Effector CD4-positive, alpha-beta T cell (primary cell): ENCODE measurements around the gene SIPA1L3.

Experiments
- DNase-seq: peaks from one replicate; pipeline ENCODE4 v3.0.0-alpha.2; 2020

SIPA1L3 gene

DNA sequence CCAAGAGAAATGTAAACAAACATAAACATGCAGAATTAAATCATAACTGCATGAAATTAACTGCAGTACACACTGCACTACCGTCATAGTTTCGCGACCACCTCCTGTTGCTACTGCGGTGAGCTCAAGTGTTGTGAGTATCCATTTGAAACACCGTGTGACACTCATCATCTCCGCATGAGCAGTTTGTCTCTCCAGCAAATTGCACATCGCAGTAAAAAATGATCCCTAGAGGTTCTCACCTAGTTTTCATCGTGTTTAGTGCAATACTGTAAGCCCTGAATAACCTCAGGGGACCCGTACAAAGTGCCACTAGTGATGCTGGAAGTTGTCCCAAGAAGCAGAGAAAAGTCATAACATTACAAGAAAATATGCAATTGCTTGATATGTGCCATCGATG, 169.3 kb downstream of the SIPA1L3 start:
- DNase-seq: no peak

- DNase-seq: no peak
These were observed 171.4 kb downstream of the SIPA1L3 start for GRCh38 chr19:38078302-38078930.

DNA sequence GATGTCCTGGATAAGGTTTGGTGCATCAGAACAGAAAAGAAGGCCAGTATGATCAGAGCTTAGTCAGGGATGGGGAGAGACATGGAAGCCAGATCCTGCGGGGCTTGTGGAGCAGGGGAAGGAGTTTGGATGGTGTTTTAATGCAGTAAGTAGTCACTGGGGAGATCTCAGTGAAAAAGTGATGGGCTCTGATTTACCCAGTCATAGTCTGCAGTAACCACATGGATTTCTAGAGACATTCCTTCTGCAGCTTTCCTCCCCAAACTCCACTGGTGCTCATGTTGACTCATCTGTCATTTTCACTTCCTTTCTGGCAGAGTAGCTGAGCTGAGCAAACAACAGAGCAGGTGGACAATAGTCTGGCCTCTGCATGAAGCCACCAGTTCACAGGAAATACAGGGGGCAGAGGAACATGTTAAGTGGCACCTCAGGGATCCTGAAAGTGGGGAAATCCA, 172.9 kb downstream of the SIPA1L3 start:
- no peak for DNase-seq

DNA sequence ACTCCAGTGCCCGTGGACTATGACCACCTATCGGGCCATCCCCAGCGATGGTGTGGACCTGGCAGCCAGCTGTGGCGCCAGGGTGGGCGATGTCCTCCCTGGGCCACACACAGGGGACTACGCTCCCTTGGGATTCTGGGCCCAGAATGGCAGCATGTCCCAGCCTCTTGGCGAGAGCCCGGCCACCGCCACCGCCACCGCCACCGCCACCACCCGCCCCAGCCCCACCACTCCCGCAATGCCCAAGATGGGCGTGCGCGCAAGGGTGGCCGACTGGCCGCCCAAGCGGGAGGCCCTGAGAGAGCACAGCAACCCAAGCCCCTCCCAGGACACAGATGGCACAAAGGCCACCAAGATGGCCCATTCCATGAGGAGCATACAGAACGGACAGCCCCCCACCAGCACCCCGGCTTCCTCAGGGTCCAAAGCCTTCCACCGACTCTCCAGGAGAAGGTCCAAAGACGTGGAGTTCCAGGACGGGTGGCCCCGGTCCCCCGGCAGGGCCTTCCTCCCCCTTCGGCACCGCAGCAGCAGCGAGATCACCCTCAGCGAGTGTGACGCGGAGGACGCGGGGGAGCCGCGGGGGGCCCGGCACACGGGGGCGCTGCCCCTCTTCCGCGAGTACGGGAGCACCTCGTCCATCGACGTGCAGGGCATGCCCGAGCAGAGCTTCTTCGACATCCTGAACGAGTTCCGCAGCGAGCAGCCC, 174.7 kb downstream of the SIPA1L3 start:
- DNase-seq: no peak

GRCh38 chr19:38082256-38083118, 175.5 kb downstream of the SIPA1L3 start:
- no peak for DNase-seq

GRCh38 chr19:38084196-38084595, 177.2 kb downstream of the SIPA1L3 start:
- no peak for DNase-seq

DNA sequence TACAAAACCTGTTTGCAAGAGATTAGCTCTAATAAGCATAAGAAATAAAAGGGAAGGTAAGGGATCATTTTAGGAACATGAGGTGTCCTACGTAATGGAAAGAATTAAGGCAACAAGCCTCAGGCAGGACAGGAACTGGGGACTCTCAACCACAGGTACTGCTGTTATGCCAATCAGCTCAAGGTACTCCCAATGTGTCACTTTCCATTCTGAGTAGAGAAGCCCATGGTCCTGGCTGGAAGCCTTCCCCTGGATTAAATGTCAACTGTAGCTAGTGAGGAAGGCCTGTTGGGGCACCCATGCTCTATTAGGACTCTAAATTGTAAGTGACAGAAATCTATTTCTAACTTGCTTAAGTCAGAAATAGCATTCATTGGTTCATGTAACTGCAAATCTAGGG, 182.4 kb downstream of the SIPA1L3 start:
- DNase-seq: no peak

- no peak for DNase-seq
These were observed 186.1 kb downstream of the SIPA1L3 start for GRCh38 chr19:38093154-38093553.

- no peak for DNase-seq
These were observed 186.6 kb downstream of the SIPA1L3 start for GRCh38 chr19:38093587-38093986.

DNA sequence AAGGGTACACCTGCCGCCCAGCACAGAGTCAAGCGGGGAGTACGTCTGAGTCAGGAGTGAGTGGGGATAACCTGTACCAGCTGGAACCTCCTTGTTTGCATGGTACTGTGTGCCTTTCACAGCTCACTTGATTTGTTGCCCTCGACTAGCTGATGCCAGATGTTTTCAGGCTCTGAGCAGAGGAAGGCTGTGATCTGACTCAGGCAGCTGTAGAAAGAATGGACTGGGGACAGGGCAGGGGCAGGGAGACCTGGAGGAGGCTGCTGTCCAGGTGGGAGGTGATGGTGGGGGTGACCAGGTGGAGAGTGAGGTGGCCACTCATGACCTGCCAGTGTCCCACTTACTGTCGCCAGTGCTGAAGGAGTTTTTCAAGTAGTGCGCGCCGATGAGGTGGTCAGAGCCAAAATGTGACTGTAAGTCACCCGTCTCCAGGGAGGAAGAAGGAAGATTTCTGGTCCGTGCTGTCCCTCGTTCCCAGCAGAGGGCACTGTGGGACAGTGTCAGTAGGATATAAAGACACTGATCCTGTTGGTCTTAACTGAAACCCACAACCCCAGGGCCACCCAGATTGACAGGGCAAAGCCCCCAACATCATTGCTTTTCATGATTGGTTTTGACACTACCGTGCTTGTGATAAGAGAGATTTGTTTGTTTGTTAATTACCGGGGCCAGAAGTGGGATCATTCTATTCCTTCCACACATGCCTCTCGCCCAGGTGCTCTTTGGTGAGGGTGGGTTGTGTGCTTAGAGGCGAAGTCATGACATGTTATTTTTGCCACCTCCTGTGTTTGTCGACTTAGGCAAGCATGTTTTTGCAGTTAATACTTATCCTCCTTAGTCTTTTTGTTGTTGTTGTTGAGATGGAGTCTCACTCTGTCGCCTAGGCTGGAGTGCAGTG, 188.7 kb downstream of the SIPA1L3 start:
- peak; percentile 14 for DNase-seq

- no peak for DNase-seq
These were observed 193.0 kb downstream of the SIPA1L3 start for GRCh38 chr19:38099966-38100365.

DNA sequence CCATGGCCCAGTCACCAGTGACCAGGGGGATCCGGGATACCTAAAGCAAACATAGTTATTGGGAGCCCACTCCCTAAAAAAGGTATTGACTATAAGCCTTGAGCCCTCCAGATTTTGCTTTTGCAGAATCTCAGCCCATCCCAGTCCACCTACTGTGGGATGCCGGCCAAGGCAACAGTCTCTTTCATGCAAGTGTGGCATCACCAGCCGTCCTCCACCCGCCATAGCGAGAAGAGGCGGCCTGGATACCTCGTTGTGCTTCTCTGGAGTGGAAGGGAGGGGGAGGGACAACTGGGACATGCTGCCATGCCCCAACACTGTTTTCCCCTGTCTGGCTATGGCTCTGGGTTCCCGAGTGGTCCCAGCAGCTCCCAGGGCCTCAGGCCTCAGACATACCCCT, 193.6 kb downstream of the SIPA1L3 start:
- DNase-seq: no peak

- no peak for DNase-seq
These were observed 194.7 kb downstream of the SIPA1L3 start for GRCh38 chr19:38101723-38102122.

- DNase-seq: no peak
These were observed 198.6 kb downstream of the SIPA1L3 start for GRCh38 chr19:38105574-38105973.

DNA sequence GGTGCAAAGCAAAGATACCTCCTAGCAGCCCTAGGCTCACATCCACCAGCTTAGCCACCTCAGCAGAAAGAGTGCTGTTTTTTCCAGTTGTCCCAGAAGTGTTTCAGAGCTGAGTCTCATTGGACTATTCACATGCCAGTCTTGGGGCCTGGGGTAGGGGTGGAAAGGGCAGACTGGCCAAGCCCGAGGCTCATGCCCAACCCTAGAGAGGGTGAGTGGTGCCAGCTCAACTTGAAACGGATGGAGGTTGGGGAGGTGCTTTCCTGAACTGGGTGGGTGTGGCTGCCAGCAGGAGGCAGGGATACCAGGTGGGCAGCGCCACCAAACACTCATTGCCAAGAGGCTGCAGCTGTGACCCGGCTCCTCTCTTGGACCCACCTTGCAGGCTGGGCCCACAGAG, 200.1 kb downstream of the SIPA1L3 start:
- no peak for DNase-seq

DNA sequence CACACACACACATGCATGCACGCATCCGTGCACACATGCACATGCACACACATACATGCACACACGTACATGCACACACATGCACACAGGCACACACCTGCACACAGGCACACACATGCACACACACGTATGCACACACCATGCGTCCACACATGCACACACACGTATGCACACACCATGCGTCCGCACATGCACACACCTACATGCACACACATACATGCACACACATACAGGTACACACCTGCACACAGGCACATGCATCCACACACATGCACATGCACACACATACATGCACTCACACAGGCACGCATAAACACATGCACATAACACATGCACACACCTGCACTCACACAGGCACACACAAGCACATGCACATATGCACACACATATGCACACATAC, 204.9 kb downstream of the SIPA1L3 start:
- no peak for DNase-seq

DNA sequence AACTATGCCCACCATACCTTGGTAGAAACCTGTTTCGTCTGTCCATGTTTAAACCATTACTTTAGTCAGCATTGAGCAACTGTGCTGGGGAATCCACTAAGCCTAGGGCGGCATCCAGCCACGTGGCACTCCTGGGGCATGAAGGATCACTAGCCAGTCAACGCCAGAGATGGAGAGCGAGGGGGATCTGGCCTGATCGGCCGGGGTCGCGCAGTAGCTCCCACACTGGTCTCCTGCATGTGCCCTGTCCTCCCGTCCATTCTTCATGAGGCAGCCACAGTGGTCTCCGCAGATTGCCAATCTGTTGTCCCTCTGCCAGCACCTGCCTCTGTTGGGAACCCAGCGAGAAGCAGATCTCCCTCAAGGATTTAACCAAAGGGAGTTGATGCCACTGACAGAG, 207.6 kb downstream of the SIPA1L3 start:
- DNase-seq: no peak

- no peak for DNase-seq
These were observed 208.3 kb downstream of the SIPA1L3 start for GRCh38 chr19:38115271-38115802.

DNA sequence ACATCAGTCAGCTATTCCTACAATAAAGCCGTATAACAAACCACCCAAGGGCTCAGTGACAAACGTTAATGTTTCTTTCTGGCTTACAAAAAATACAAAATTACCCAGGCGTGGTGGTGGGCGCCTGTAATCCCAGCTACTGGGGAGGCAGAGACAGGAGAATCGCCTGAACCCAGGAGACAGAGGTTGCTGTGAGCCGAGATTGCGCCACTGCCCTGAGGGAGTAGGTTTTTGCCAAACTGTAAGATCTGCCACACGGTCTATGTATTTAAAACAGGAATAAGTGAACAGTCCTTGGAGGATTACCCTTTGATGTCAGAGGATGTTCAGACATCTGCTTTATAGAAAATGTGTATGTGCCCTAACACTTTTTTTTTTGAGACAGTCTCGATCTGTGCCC, 211.2 kb downstream of the SIPA1L3 start:
- no peak for DNase-seq

- DNase-seq: no peak
These were observed 213.5 kb downstream of the SIPA1L3 start for GRCh38 chr19:38120471-38121025.

GRCh38 chr19:38122402-38123093, 215.5 kb downstream of the SIPA1L3 start:
- DNase-seq: no peak
